HUES6 (cell line): ENCODE data around the gene MASP2.
"Not testable (repeated sequence)": the region's sequence is repeated elsewhere in the genome, so short reads cannot be mapped to it uniquely, and the experiment has no call there.

Experiments used
- H3K27ac ChIP-seq: 2 replicates; pipeline ENCODE4 v1.7.0; 2013; ENCODE audit warnings: low read depth, mild to moderate bottlenecking, low read length, inconsistent platforms
- H3K27me3 ChIP-seq: 2 replicates; pipeline ENCODE4 v1.6.1; 2013; ENCODE audit warnings: low read length; ENCODE audit not compliant: control insufficient read depth, insufficient read depth
- H3K36me3 ChIP-seq: 2 replicates; pipeline ENCODE4 v1.6.1; 2013; ENCODE audit warnings: low read length; ENCODE audit not compliant: control insufficient read depth, insufficient read depth
- H3K4me1 ChIP-seq: 2 replicates; pipeline ENCODE4 v1.6.1; 2013; ENCODE audit warnings: low read length; ENCODE audit not compliant: control insufficient read depth, insufficient read depth
- H3K4me3 ChIP-seq: 2 replicates; pipeline ENCODE4 v1.5.1; 2013; ENCODE audit warnings: low read depth, low read length
- H3K9ac ChIP-seq: one replicate; pipeline ENCODE4 v1.6.1; 2013; ENCODE audit warnings: mild to moderate bottlenecking, low read length
- H3K9me3 ChIP-seq: 2 replicates; pipeline ENCODE4 v1.6.1; 2013; ENCODE audit warnings: low read depth, low read length; ENCODE audit not compliant: control insufficient read depth, insufficient read depth

The MASP2 gene

GRCh38 chr1:11046625-11047365, at the start of gene MASP2:
Gene MASP2, minus strand, starts transcription at chr1:11047239. Its CDS starts 32 bp downstream, at chr1:11047207.
- H3K9ac ChIP-seq, result no peak within 1 kb of the TSS
- H3K4me3 ChIP-seq, result no peak within 1 kb of the TSS
- no peaks in the 10 kb centered on the region for H3K9me3 ChIP-seq
- H3K27me3 ChIP-seq, result no peaks in the 10 kb centered on the region
- 0 out of 2 replicates have a peak, but pooled peaks cover 5% of the 10 kb centered on the region for H3K4me1 ChIP-seq
- no peaks in the 10 kb centered on the region for H3K36me3 ChIP-seq
- H3K27ac ChIP-seq, result no peak within 1 kb of the TSS

- not testable (repeated sequence) for H3K27ac ChIP-seq, H3K4me1 ChIP-seq, H3K27me3 ChIP-seq, H3K9ac ChIP-seq, H3K4me3 ChIP-seq, H3K9me3 ChIP-seq
- H3K36me3 ChIP-seq, result peaks cover 61% of the 10 kb centered on the region
These were observed 36.7 kb upstream of the MASP2 start for GRCh38 chr1:11083784-11084183.

- H3K36me3 ChIP-seq, result peaks cover 67% of the 10 kb centered on the region
- H3K9me3 ChIP-seq, result no peaks in the 10 kb centered on the region
- no peak overlapping the region for H3K4me3 ChIP-seq
- H3K27me3 ChIP-seq, result no peaks in the 10 kb centered on the region
- H3K27ac ChIP-seq, result no peak overlapping the region
- H3K9ac ChIP-seq, result no peak overlapping the region
- no peaks in the 10 kb centered on the region for H3K4me1 ChIP-seq
These were observed 33.9 kb upstream of the MASP2 start for GRCh38 chr1:11080931-11081330.

- Histone ChIP-seq H3K4me1 (no peaks in the 10 kb centered on the region), H3K4me3 (no peak overlapping the region), H3K36me3 (peaks cover 88% of the 10 kb centered on the region), H3K27me3 (no peaks in the 10 kb centered on the region), H3K9me3 (no peaks in the 10 kb centered on the region), H3K27ac (no peak overlapping the region), H3K9ac (no peak overlapping the region)
These were observed 31.6 kb upstream of the MASP2 start for GRCh38 chr1:11078631-11079030.

GRCh38 chr1:11073398-11073797, 26.4 kb upstream of the MASP2 start:
- not testable (repeated sequence) for H3K4me1 ChIP-seq, H3K9ac ChIP-seq, H3K4me3 ChIP-seq, H3K9me3 ChIP-seq, H3K27me3 ChIP-seq, H3K27ac ChIP-seq
- peaks cover 93% of the 10 kb centered on the region for H3K36me3 ChIP-seq

- H3K27ac ChIP-seq, result no peak overlapping the region
- H3K27me3 ChIP-seq, result no peaks in the 10 kb centered on the region
- H3K9ac ChIP-seq, result no peak overlapping the region
- peaks cover 95% of the 10 kb centered on the region for H3K36me3 ChIP-seq
- H3K4me3 ChIP-seq, result no peak overlapping the region
- H3K4me1 ChIP-seq, result no peaks in the 10 kb centered on the region
- H3K9me3 ChIP-seq, result no peaks in the 10 kb centered on the region
These were observed 25.3 kb upstream of the MASP2 start for GRCh38 chr1:11072216-11072917.

- no peaks in the 10 kb centered on the region for H3K27me3 ChIP-seq
- H3K9me3 ChIP-seq, result no peaks in the 10 kb centered on the region
- H3K4me1 ChIP-seq, result no peaks in the 10 kb centered on the region
- no peak overlapping the region for H3K4me3 ChIP-seq
- no peak overlapping the region for H3K27ac ChIP-seq
- peaks cover 92% of the 10 kb centered on the region for H3K36me3 ChIP-seq
- H3K9ac ChIP-seq, result no peak overlapping the region
These were observed 24.6 kb upstream of the MASP2 start for GRCh38 chr1:11071463-11072215.

- Histone ChIP-seq H3K9me3 (no peaks in the 10 kb centered on the region), H3K27ac (no peak overlapping the region), H3K9ac (no peak overlapping the region), H3K4me1 (no peaks in the 10 kb centered on the region), H3K27me3 (no peaks in the 10 kb centered on the region), H3K36me3 (peaks cover 92% of the 10 kb centered on the region), H3K4me3 (no peak overlapping the region)
These were observed 23.8 kb upstream of the MASP2 start for GRCh38 chr1:11070876-11071275.

- Histone ChIP-seq H3K27me3 (no peaks in the 10 kb centered on the region), H3K4me1 (no peaks in the 10 kb centered on the region), H3K9me3 (no peaks in the 10 kb centered on the region), H3K9ac (peak overlapping the region; percentile 24), H3K4me3 (no peak overlapping the region), H3K36me3 (peaks cover 86% of the 10 kb centered on the region), H3K27ac (no peak overlapping the region)
These were observed 21.8 kb upstream of the MASP2 start for GRCh38 chr1:11068600-11069473.

- no peaks in the 10 kb centered on the region for H3K27me3 ChIP-seq
- H3K9me3 ChIP-seq, result no peaks in the 10 kb centered on the region
- H3K4me1 ChIP-seq, result no peaks in the 10 kb centered on the region
- no peak overlapping the region for H3K4me3 ChIP-seq
- H3K27ac ChIP-seq, result no peak overlapping the region
- H3K36me3 ChIP-seq, result peaks cover 83% of the 10 kb centered on the region
- H3K9ac ChIP-seq, result no peak overlapping the region
These were observed 20.9 kb upstream of the MASP2 start for GRCh38 chr1:11067716-11068599.
